K562 (cell line): ENCODE measurements around the gene APOC1. TPM values are rescaled to one million over a fixed set of nuclear protein-coding genes. Genes with fewer than 3 reads are reported as not detected.
A peak's percentile ranks its signal among the peaks of the same experiment; 100 is the strongest.

Experiments
- ARID1B ChIP-seq: fragments of 450-650 bp; IDR thresholded peaks from 2 replicates; pipeline ENCODE4 v1.6.1; 2016; ENCODE audit warnings: antibody characterized with exemption, mild to moderate bottlenecking, inconsistent platforms
- ARID2 ChIP-seq: fragments of 450-650 bp; IDR thresholded peaks from 2 replicates; pipeline ENCODE4 v1.6.1; 2017; ENCODE audit warnings: antibody characterized with exemption, mild to moderate bottlenecking
- HNRNPL ChIP-seq: fragments of 200-400 bp; formaldehyde crosslinking; IDR thresholded peaks from 2 replicates; pipeline ENCODE4 v1.6.1; 2017; ENCODE audit warnings: low read depth, mild to moderate bottlenecking, low read length
- HOXB6 ChIP-seq: fragments of 250-450 bp; sonication (Bioruptor Pico); IDR thresholded peaks from 2 replicates; pipeline ENCODE4 v1.5.1; 2022; ENCODE audit warnings: mild to moderate bottlenecking, borderline replicate concordance
- MAZ ChIP-seq, 2 experiments: fragments of 450-650 bp in 1 of 2; sonication (generic) in 1 of 2; formaldehyde crosslinking; IDR thresholded peaks in 1 of 2; conservative IDR thresholded peaks in 1 of 2; 2 replicates each; pipeline versions ENCODE4 v1.4.0 to v1.5.0; 2020; ENCODE audit warnings: mild to moderate bottlenecking in 1 of 2, missing genetic modification reagents in 1 of 2
- MCM5 ChIP-seq: fragments of 450-650 bp; IDR thresholded peaks from 2 replicates; pipeline ENCODE4 v1.6.1; 2016; ENCODE audit warnings: low read depth
- PHF21A ChIP-seq: fragments of 450-650 bp; IDR thresholded peaks from 2 replicates; pipeline ENCODE4 v1.6.1; 2017; ENCODE audit warnings: low read depth, borderline replicate concordance
- PHF8 ChIP-seq: fragments of 200-600 bp; sonication (generic); IDR thresholded peaks from 2 replicates; pipeline ENCODE4 v1.6.1; 2012; ENCODE audit warnings: mixed run types, mild to moderate bottlenecking, inconsistent platforms, low read length, moderate library complexity, borderline replicate concordance
- POLR2A ChIP-seq: fragments of 450-650 bp; conservative IDR thresholded peaks from 2 replicates; pipeline ENCODE4 v1.6.1; 2016
- POLR2H ChIP-seq: IDR thresholded peaks from 2 replicates; pipeline ENCODE4 v1.6.1; 2016; ENCODE audit warnings: missing genetic modification characterization, low read depth, mild to moderate bottlenecking, control low read depth, missing compliant biosample characterization, moderate library complexity
- RB1 ChIP-seq: fragments of 450-650 bp; IDR thresholded peaks from 2 replicates; pipeline ENCODE4 v1.6.1; 2017; ENCODE audit warnings: low read depth, mild to moderate bottlenecking
- STAT5A ChIP-seq: IDR thresholded peaks from 2 replicates; pipeline ENCODE4 v1.6.1; 2012; ENCODE audit warnings: low read length, inconsistent platforms, borderline replicate concordance
- YY1 ChIP-seq, 3 experiments: IDR thresholded peaks; 2 replicates each; pipeline ENCODE4 v1.6.1; 2011; ENCODE audit warnings: low read length in 2 of 3, mild to moderate bottlenecking in 2 of 3, moderate library complexity in 2 of 3, borderline replicate concordance in 1 of 3, control low read depth in 1 of 3, low read depth in 1 of 3; ENCODE audit not compliant: insufficient read depth in 3 of 3, insufficient replicate concordance in 2 of 3, control insufficient read depth in 1 of 3, insufficient read length in 1 of 3; ENCODE audit errors: extremely low read depth in 1 of 3
- ZBED1 ChIP-seq: IDR thresholded peaks from 2 replicates; pipeline ENCODE4 v1.6.1; 2014
- ZFPM2 ChIP-seq: fragments of 250-450 bp; sonication (Bioruptor Pico); IDR thresholded peaks from 2 replicates; pipeline ENCODE4 v1.5.1; 2022; ENCODE audit warnings: mild to moderate bottlenecking
- ZNF143 ChIP-seq: sonication (generic); formaldehyde crosslinking; IDR thresholded peaks from 2 replicates; pipeline ENCODE4 v1.9.0; 2022; ENCODE audit warnings: mild to moderate bottlenecking, missing genetic modification reagents
- polyA plus RNA-seq, 8 experiments: library from polyadenylated mRNA; depleted of rRNA in 4 of 8; stranded (reverse) in 5 of 8; unstranded in 3 of 8; fragments of >200 nt; fragmentation: Nextera tagmentation in 2 of 8; fragmentation: Illumina TruSeq in 1 of 8; extraction: Ambion mirVana in 2 of 8; extraction: Trizol in 1 of 8; gene quantifications; 2 replicates each; pipeline versions ENCODE4 v1.2.1 to v1.2.3, GENCODE V29; 2011 to 2014; ENCODE audit warnings: inconsistent platforms in 1 of 8, missing spikeins in 1 of 8
- total RNA-seq, 7 experiments: library from RNA; depleted of rRNA in 6 of 7; stranded (reverse); fragments of >200 nt in 6 of 7; fragmentation: Illumina TruSeq in 2 of 7; extraction: Trizol in 2 of 7; gene quantifications; 2 replicates each; pipeline versions ENCODE4 v1.2.1 to v1.2.3, GENCODE V29; 2011 to 2021; ENCODE audit warnings: low replicate concordance in 1 of 7
- TF ChIP-seq, protein P1 (sequence below): sonication (generic); formaldehyde crosslinking; IDR thresholded peaks from 2 replicates; pipeline ENCODE4 v1.9.0; 2022; ENCODE audit warnings: mild to moderate bottlenecking, missing genetic modification reagents
- TF ChIP-seq, protein P2 (sequence below): sonication (generic); formaldehyde crosslinking; IDR thresholded peaks from 2 replicates; pipeline ENCODE4 v1.8.0; 2022; ENCODE audit warnings: mild to moderate bottlenecking, missing genetic modification reagents
- TF ChIP-seq, protein P3 (sequence below): fragments of 450-650 bp; IDR thresholded peaks from 2 replicates; pipeline ENCODE4 v1.6.1; 2018; ENCODE audit not compliant: partially characterized antibody
- TF ChIP-seq, protein P4 (sequence below), 3 experiments: IDR thresholded peaks in 2 of 3; conservative IDR thresholded peaks in 1 of 3; 2 replicates each; pipeline ENCODE4 v1.5.1; 2011 to 2012; ENCODE audit warnings: low read length in 3 of 3, mild to moderate bottlenecking in 3 of 3, control low read depth in 2 of 3, improper control_type of control experiment in 1 of 3, inconsistent platforms in 1 of 3, low read depth in 1 of 3, mixed read lengths in 1 of 3, moderate library complexity in 1 of 3; ENCODE audit not compliant: insufficient read depth in 2 of 3
- TF ChIP-seq, protein P5 (sequence below): conservative IDR thresholded peaks from 2 replicates; pipeline ENCODE4 v1.6.1; 2011; ENCODE audit warnings: low read depth, mild to moderate bottlenecking, low read length; ENCODE audit not compliant: control insufficient read depth

The APOC1 gene
- total and polyA plus RNA-seq, 9 of the 15 experiments (the other 6 are each of a cell fraction or from before 2014, with no cell fraction given), result 115 to 408 (median 220) TPM

DNA sequence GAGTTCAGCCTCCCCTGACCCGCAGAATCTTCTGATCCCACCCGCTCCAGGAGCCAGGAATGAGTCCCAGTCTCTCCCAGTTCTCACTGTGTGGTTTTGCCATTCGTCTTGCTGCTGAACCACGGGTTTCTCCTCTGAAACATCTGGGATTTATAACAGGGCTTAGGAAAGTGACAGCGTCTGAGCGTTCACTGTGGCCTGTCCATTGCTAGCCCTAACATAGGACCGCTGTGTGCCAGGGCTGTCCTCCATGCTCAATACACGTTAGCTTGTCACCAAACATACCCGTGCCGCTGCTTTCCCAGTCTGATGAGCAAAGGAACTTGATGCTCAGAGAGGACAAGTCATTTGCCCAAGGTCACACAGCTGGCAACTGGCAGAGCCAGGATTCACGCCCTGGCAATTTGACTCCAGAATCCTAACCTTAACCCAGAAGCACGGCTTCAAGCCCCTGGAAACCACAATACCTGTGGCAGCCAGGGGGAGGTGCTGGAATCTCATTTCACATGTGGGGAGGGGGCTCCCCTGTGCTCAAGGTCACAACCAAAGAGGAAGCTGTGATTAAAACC is 9.9 kb upstream of the APOC1 start (continued):
- TF ChIP-seq RB1, result 0 out of 2 replicates have a peak, but pooled peaks have one; percentile 20
- TF ChIP-seq HOXB6 (CRISPR knock-in tag), result no peak
- no peak for TF ChIP-seq YY1 (IDR thresholded peaks at IDR 0.05; ENCODE audit: borderline replicate concordance in 1 of 3, control insufficient read depth in 1 of 3, extremely low read depth in 1 of 3, insufficient read depth in 3 of 3, insufficient read length in 1 of 3, insufficient replicate concordance in 2 of 3, low read depth in 1 of 3, low read length in 2 of 3)
- TF ChIP-seq, protein P1, sequence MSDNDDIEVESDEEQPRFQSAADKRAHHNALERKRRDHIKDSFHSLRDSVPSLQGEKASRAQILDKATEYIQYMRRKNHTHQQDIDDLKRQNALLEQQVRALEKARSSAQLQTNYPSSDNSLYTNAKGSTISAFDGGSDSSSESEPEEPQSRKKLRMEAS (CRISPR knock-in tag), result peak; percentile 42; the same call in 1 of the 2 replicates
- no peak for TF ChIP-seq ARID2
- TF ChIP-seq ZNF143, result no peak
- TF ChIP-seq POLR2A, result peak; percentile 50
- TF ChIP-seq, protein P2, sequence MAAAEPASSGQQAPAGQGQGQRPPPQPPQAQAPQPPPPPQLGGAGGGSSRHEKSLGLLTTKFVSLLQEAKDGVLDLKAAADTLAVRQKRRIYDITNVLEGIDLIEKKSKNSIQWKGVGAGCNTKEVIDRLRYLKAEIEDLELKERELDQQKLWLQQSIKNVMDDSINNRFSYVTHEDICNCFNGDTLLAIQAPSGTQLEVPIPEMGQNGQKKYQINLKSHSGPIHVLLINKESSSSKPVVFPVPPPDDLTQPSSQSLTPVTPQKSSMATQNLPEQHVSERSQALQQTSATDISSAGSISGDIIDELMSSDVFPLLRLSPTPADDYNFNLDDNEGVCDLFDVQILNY (CRISPR knock-in tag), result no peak
- no peak for TF ChIP-seq HNRNPL
- no peak for TF ChIP-seq ZBED1
- no peak for TF ChIP-seq STAT5A
- no peak for TF ChIP-seq ZFPM2
- TF ChIP-seq MAZ (CRISPR knock-in tag; conservative IDR thresholded peaks at IDR 0.05 in 1 of 2, IDR thresholded peaks at IDR 0.05 in 1 of 2), result peak in 1 of 2 experiments; percentile 16; a peak in 1 of 4 replicates
- no peak for TF ChIP-seq MCM5
- TF ChIP-seq ARID1B, result no peak
- TF ChIP-seq, protein P3, sequence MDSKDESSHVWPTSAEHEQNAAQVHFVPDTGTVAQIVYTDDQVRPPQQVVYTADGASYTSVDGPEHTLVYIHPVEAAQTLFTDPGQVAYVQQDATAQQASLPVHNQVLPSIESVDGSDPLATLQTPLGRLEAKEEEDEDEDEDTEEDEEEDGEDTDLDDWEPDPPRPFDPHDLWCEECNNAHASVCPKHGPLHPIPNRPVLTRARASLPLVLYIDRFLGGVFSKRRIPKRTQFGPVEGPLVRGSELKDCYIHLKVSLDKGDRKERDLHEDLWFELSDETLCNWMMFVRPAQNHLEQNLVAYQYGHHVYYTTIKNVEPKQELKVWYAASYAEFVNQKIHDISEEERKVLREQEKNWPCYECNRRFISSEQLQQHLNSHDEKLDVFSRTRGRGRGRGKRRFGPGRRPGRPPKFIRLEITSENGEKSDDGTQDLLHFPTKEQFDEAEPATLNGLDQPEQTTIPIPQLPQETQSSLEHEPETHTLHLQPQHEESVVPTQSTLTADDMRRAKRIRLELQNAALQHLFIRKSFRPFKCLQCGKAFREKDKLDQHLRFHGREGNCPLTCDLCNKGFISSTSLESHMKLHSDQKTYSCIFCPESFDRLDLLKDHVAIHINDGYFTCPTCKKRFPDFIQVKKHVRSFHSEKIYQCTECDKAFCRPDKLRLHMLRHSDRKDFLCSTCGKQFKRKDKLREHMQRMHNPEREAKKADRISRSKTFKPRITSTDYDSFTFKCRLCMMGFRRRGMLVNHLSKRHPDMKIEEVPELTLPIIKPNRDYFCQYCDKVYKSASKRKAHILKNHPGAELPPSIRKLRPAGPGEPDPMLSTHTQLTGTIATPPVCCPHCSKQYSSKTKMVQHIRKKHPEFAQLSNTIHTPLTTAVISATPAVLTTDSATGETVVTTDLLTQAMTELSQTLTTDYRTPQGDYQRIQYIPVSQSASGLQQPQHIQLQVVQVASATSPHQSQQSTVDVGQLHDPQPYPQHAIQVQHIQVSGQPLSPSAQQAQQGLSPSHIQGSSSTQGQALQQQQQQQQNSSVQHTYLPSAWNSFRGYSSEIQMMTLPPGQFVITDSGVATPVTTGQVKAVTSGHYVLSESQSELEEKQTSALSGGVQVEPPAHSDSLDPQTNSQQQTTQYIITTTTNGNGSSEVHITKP, result peak; percentile 8
- TF ChIP-seq POLR2H (tag), result peak; percentile 45
- no peak for TF ChIP-seq PHF8
- TF ChIP-seq, protein P4, sequence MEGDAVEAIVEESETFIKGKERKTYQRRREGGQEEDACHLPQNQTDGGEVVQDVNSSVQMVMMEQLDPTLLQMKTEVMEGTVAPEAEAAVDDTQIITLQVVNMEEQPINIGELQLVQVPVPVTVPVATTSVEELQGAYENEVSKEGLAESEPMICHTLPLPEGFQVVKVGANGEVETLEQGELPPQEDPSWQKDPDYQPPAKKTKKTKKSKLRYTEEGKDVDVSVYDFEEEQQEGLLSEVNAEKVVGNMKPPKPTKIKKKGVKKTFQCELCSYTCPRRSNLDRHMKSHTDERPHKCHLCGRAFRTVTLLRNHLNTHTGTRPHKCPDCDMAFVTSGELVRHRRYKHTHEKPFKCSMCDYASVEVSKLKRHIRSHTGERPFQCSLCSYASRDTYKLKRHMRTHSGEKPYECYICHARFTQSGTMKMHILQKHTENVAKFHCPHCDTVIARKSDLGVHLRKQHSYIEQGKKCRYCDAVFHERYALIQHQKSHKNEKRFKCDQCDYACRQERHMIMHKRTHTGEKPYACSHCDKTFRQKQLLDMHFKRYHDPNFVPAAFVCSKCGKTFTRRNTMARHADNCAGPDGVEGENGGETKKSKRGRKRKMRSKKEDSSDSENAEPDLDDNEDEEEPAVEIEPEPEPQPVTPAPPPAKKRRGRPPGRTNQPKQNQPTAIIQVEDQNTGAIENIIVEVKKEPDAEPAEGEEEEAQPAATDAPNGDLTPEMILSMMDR (IDR thresholded peaks at IDR 0.05 in 2 of 3, conservative IDR thresholded peaks at IDR 0.05 in 1 of 3; ENCODE audit: insufficient read depth in 2 of 3, low read depth in 1 of 3, low read length in 3 of 3), result peak; percentile 48 to 58 (median 51)
- TF ChIP-seq PHF21A, result no peak
- TF ChIP-seq, protein P5, sequence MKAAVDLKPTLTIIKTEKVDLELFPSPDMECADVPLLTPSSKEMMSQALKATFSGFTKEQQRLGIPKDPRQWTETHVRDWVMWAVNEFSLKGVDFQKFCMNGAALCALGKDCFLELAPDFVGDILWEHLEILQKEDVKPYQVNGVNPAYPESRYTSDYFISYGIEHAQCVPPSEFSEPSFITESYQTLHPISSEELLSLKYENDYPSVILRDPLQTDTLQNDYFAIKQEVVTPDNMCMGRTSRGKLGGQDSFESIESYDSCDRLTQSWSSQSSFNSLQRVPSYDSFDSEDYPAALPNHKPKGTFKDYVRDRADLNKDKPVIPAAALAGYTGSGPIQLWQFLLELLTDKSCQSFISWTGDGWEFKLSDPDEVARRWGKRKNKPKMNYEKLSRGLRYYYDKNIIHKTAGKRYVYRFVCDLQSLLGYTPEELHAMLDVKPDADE, result no peak
